HFF-Myc (cell line): Measurements from ENCODE around the gene CASQ1.

ENCODE experiments used
- DNase-seq: peaks from one replicate; pipeline ENCODE4 v3.0.0-alpha.2; 2011; ENCODE audit warnings: low read depth; ENCODE audit errors: extremely low read depth
- H3K4me3 ChIP-seq: replicated peaks from 2 replicates; pipeline ENCODE4 v1.5.1; 2011; ENCODE audit warnings: low read depth, mild to moderate bottlenecking, control low read depth, low read length
- TF ChIP-seq, protein P1 (sequence below): IDR thresholded peaks from 2 replicates; pipeline ENCODE4 v1.5.1; 2012; ENCODE audit warnings: mild to moderate bottlenecking, low read depth, low read length, control low read depth; ENCODE audit errors: missing control alignments

Gene CASQ1

DNA sequence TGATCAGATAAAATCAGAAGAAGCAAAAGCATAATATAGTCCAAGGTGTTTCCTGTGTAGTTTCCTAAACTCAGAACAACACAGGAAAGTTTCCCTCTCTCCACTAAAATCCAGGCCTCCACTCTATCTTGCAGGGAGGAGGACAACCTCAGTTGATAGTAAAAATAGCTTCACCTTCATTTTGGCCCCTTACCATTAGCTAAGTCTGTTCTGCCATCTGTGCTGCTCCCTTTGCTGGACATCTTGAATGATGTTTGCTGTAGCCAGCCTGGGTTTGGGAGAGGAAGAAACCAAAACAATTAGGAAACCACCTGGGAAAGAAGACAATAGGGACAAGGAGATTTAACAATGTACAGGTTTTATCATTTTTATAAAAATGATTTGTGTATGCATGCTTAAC lies 53.4 kb downstream of the CASQ1 start:
- TF ChIP-seq, protein P1, sequence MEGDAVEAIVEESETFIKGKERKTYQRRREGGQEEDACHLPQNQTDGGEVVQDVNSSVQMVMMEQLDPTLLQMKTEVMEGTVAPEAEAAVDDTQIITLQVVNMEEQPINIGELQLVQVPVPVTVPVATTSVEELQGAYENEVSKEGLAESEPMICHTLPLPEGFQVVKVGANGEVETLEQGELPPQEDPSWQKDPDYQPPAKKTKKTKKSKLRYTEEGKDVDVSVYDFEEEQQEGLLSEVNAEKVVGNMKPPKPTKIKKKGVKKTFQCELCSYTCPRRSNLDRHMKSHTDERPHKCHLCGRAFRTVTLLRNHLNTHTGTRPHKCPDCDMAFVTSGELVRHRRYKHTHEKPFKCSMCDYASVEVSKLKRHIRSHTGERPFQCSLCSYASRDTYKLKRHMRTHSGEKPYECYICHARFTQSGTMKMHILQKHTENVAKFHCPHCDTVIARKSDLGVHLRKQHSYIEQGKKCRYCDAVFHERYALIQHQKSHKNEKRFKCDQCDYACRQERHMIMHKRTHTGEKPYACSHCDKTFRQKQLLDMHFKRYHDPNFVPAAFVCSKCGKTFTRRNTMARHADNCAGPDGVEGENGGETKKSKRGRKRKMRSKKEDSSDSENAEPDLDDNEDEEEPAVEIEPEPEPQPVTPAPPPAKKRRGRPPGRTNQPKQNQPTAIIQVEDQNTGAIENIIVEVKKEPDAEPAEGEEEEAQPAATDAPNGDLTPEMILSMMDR, result no peak
- no peak overlapping the region for H3K4me3 ChIP-seq
- no peak for DNase-seq

DNA sequence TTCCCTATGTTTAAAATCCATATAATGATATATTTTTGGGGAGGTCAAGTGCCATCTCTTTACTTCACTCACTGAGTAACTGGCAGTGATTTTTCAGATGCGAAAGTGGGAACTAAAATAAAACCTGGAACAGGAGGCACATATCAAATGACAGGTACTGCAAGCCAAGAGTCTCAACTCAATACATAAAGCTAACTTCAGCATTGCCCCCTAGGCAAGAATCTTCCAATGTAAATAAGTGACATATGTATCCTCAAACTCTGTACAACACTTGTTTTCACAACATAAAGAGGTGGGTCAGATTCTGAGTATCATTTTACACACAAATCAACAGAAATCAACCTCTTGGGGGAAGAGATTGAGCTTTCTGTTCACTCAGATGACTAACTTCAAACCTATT lies 53.8 kb downstream of the CASQ1 start:
- DNase-seq, result no peak
- TF ChIP-seq, protein P1, result no peak
- no peak overlapping the region for H3K4me3 ChIP-seq

DNA sequence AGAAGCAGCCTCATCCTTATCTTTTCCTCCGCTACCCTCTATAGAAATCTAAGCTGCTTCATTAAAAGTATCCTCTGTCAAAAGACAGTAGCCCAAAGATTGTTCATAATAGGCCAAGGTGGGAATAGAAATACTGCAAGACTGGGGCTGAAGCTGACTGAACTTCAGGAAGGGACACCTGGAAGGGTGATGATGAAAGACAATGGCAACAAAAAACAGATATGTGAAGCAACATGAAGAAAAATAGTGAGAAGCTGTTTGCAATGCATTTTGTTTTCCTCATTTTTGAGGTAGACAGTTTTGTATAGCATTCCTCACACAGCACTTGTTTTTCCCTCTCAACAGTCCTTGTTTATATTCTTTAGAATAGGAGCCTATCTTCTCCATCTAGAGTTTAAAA lies 55.1 kb downstream of the CASQ1 start:
- no peak for DNase-seq
- TF ChIP-seq, protein P1, result no peak
- H3K4me3 ChIP-seq, result no peak overlapping the region

DNA sequence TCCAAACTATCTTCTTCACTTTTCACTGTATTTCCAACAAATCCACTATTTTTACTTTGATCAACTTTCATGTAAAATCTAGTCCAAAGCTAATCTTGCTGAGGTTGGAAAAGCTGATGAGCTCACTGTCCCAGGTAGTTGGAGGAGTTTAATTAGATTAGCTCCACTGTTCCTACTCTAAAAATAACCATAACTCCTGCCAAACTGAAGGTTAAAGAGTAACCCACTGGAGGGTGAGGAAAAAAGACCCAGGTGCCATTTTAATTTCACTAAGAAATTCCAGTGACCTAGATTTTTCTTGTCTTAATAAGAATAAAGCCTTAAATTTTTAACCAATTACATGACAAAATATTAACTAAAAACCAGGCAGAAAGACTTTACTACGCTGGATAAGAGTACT lies 56.7 kb downstream of the CASQ1 start:
- TF ChIP-seq, protein P1, result no peak
- H3K4me3 ChIP-seq, result no peak overlapping the region
- DNase-seq, result no peak

DNA sequence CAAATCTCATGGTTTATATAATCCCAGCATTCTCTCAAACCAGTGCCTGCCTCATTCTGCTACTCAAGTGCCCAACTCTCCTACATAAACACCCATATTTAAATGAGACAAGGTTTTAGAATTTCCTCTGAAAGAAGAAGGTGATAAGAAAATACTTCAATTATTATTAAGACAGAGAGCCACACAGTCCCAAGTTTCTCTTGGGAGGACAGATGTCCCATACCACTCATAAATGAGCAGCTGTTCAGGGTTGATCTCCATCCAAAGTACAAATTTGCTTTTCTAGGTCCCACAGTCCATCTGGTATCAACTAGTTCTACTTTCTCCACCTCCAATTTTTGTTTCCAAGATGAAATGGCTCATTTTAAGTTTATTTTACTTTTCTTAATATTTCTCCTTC lies 60.6 kb downstream of the CASQ1 start:
- DNase-seq, result no peak
- H3K4me3 ChIP-seq, result no peak overlapping the region
- TF ChIP-seq, protein P1, result no peak
